D341Med (cell line): ENCODE data around the gene LVRN.
"Not testable (repeated sequence)": the region's sequence is repeated elsewhere in the genome, so short reads cannot be mapped to it uniquely, and the experiment has no call there.

Experiments
- DNase-seq: peaks from one replicate; pipeline ENCODE4 v3.0.0; 2012; ENCODE audit warnings: low spot score

Gene LVRN

GRCh38 chr5:115962239-115962564, at the start of gene LVRN:
Gene LVRN, plus strand, starts transcription at chr5:115962475. Its CDS starts 143 bp downstream, at chr5:115962618.
- DNase-seq = no peak

DNA sequence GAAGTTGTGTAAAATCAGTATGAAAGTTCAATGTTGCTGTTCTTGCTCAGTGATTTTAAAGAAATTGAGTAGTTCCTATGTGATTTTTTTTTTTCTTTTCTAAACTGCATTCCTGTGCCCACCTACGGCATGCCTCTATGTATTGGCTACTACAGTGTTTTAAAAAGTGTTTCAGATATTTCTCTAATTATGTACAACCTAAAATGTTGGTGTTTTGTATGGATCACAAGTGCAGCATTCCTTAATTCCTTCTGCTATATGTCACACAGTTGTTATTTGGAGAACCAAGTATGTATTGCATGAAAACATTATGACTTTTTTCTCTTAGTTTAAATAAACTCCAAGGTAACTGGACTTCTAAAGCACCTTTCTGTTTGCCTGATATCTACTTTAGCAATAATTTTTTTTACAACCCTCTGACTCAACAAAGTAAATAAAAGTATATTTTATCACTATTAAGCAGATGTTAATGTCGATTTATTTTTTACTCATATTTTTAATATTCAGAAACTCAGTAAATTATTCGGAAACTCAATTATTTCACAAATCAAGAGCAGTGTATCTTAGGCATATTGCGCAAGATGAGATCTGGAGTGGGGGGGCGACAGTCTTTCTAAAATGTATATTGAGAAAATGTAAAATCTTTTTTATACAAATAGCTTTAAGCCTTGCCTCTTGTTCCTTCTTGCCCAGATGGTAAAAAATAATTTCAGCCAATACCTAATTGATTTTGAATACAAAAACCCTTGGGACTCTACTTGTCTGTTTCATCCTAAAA, 48.5 kb upstream of the LVRN start:
- not testable (repeated sequence) for DNase-seq

DNA sequence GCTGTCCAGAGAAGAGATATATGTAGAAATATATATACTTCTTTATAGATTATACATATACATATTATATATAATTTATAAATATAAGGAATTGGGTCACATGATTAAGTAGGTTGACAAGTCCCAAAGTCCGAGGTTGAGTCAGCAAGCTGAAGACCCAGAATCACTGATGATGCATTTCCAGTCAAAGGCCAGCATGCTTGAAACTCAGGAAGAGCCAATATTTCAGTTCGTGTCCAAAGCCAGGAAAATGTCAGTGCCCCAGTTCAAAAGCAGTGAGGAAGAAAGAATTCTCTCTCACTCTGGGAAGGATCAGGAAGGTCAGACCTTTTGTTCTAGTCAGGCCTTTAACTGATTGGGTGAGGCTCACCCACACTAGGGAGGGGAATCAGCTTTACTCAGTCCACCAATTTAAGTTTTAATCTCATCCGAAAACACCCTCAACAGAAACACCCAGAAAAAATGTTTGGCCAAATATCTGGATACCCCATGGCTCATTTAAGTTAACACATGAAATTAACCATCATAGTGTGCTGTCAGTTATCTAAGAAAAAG, 42.0 kb upstream of the LVRN start:
- no peak for DNase-seq

- not testable (repeated sequence) for DNase-seq
These were observed 33.5 kb upstream of the LVRN start for GRCh38 chr5:115928578-115929407.

DNA sequence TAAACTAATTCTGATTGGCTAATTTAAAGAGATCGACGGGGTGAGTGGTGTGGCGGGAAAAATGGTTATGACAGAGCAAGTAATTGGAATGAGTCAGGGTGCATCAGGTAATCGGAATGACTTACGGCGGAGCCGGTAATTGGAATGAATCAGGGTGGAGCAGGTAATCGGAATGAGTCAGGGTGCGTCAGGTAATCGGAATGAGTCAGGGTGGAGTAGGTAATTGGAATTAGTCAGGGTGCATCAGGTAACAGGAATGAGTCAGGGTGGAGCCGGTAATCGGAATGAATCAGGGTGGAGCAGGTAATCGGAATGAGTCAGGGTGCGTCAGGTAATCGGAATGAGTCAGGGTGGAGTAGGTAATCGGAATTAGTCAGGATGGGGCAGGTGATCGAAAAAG, 32.1 kb upstream of the LVRN start:
- DNase-seq = not testable (repeated sequence)

DNA sequence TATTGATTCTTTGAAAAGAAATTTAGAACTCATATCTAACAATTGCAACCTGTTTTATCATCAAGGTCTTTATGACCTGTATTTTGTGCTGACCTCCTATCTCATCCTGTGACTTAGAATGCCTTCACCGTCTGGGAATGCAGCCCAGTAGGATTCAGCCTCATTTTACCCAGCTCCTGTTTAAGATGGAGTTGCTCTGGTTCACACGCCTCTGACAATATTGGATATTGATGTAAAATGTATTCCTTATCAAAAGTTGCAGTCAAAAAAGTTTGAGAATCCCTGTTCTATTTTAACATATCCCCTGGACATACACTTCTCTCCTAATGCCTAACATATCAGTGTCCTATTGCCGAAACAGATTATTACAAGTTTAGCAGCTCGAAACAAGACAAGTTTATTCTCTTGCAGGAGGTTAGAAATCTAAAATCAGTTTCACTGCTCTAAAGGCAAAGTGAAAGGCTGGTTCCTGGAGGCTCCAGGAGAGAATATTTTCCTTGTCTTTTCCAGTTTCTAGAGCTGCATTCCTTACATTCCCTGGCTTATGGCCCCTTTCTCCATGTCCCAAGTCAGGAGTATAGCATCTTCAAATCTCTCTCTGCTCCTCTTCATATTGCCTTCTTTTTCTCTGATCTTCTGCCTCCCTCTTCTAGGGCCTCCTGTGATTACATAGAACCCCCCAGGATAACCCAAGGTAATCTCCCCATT, 31.5 kb upstream of the LVRN start:
- no peak for DNase-seq

GRCh38 chr5:115932991-115933390, 29.3 kb upstream of the LVRN start:
- DNase-seq = no peak

GRCh38 chr5:115934388-115934974, 27.8 kb upstream of the LVRN start:
- DNase-seq = no peak

- DNase-seq = no peak
These were observed 26.2 kb upstream of the LVRN start for GRCh38 chr5:115936031-115936430.

- DNase-seq = no peak
These were observed 23.2 kb upstream of the LVRN start for GRCh38 chr5:115939059-115939458.

GRCh38 chr5:115940080-115940810, 22.0 kb upstream of the LVRN start:
- DNase-seq = no peak

DNA sequence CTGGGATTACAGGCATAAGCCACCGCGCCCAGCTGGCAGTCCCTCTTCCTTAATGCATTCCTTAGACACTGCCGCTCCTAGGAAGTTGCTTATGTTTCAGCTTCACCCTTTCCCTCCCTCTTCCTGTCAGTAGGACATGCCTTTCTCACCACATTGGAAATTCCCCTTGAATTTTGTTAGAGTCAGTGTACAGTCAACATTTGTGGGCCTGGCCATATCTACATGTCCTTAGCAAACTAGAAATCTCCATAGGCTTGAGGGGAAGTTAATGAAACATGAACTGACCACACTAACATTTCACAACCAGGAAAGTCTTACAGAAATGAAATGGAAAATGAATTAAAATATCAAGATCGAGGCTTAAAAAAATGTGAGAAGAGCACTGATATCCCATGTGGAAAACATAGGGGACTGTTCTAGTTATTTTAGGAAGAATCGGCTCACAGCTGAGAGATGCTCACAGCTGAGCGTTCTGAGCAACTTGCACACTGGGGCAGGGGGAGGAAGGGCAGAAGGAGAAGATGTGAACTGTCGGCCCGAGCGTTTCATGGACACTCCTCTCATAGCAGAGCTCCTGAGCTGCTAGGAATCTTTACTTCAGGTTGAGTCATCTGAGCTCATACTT, 21.1 kb upstream of the LVRN start:
- DNase-seq = no peak

DNA sequence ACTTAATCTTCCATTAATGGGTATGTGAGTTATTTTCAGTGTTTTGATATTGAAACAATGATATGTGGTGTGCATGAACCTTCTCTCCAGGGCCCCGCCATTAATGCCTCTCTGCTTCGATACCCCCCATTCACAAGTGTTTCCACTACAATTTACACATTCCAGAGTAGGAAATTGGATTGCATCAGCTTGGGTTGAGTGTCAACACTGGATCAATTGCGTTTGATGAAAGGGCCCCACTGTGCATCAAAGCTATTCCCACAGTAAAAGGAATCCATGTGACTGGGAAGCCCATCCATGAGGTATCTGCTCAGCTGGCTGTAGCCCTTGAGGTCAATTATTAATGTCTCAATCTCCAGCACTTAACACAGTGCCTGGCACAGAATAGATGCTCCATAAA, 17.8 kb upstream of the LVRN start:
- no peak for DNase-seq

DNA sequence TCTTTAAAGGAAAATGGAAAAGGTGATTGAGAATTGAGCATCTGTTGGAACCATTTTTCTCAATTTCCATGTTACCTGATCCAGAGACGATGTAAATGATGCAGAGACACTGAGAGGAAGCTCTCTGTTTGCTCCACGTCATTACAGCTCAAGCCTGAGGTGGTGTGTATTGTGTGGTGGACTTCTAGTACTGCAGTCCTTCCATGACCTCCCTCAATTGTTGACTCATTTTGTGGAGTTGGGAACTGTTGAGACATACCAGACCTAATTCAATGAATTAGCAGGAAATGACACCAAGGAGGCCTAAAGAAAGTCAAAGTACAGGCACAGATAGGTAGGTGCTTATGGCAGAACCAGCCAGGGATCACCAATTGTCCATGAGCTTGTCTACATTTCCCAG, 15.6 kb upstream of the LVRN start:
- no peak for DNase-seq

- no peak for DNase-seq
These were observed 15.0 kb upstream of the LVRN start for GRCh38 chr5:115947260-115947659.

DNA sequence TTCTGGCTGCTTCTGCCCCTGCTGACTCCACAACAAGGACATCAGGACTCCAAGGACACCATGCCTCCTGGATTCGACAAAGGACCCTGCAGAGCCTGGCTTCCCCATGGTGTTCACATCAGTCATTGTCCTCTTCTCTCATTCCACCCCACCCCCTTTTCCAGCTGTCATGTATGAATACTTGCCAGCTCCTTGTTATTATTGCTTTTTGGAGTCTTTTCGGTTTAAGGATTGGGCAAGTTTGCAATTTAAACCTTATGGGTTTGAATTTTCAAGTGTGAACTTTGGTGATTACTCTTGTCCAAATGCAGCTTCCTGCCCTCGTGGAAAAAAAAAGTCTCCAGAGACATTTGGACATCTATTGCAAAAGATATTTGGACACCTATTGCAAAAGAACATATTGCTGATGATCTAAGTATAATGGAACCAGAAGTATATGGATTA, 14.2 kb upstream of the LVRN start:
- no peak for DNase-seq

DNA sequence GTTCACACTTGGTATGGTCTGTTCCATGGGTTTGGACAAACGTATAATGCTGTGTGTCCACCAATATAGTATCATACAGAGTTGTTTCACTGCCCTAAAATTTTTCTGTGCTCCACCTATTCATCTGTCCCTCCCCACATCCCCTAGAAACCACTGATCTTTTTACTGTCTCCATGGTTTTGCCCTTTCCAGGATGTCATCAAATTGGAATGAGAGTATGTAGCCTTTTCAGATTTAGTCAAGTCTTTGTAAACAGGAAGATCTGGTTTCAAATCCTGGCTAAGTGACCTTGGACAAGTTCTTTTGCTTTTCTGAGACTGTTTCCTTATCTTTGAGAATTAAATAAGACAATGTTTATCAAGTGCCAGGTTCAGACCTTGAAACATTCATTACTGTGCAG, 13.2 kb upstream of the LVRN start:
- no peak for DNase-seq

- no peak for DNase-seq
These were observed 9.7 kb upstream of the LVRN start for GRCh38 chr5:115952588-115952987.

DNA sequence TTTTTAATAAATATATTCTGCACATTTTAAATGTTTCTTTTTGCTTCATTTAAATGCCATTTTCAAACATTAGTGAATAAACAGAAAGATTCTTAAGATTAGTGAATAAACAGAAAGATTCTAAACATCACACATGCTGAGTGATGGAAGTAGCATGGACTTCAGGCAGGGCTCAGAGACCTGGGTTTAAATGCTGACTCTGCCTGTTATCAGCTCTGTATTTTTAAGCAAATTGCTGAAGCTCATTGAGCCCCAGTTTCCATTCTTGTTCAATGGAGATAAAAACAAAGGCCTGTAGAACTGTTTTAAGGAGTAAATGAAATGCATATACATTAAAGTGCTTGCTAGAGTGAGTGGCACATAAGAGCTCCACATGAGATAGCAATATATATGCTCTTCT, 8.1 kb upstream of the LVRN start:
- DNase-seq = no peak

DNA sequence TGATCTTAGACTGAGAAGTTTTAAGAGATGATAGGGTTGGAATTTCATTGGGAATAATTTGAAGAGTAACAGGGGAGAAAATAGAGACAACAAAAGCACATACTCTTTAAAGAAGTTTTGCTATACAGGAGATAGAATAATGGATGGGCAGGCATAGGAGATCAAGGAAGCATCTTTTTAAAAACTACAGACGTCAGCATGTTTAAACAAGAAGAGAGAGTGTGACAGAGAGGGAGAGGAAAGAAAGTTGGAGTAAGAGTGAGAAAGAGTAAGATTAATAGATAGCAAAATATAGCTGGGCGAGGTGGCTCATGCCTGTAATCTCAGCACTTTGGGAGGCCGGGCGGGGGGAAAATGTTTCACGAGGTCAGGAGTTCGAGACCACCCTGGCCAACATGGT, 5.3 kb upstream of the LVRN start:
- DNase-seq = no peak
